Measurements from ENCODE around the gene BTBD10. TPM values are rescaled to one million over a fixed set of nuclear protein-coding genes. Genes with fewer than 3 reads are reported as not detected.

Gene BTBD10
- total and polyA plus RNA-seq, 2 experiments from 2014 or later, result 20.2 to 30.1 TPM

- Histone ChIP-seq H3K4me1 (ENCODE audit: insufficient read depth) (no peaks in the 10 kb centered on the region), H3F3A (replicated peaks; ENCODE audit: low read depth) (no peaks in the 10 kb centered on the region), H3K36me3 (ENCODE audit: insufficient read depth) (no peaks in the 10 kb centered on the region), H3K27me3 (ENCODE audit: insufficient read depth) (no peaks in the 10 kb centered on the region), H4K20me1 (replicated peaks; ENCODE audit: insufficient read depth) (no peaks in the 10 kb centered on the region), H2AFZ (no peak overlapping the region), H3K9me2 (ENCODE audit: insufficient read depth) (no peaks in the 10 kb centered on the region), H3K4me3 (no peak overlapping the region), H3K27ac (ENCODE audit: low read depth) (no peak overlapping the region), H3K79me2 (replicated peaks; ENCODE audit: insufficient read depth) (no peaks in the 10 kb centered on the region), H3K4me2 (no peak overlapping the region)
- Mint-ChIP-seq H3K4me3 (no peak overlapping the region), H3K27me3 (ENCODE audit: insufficient read depth, low read depth, poor library complexity) (peaks cover 7% of the 10 kb centered on the region), H3K27ac (no peak overlapping the region), H3K36me3 (ENCODE audit: low read depth) (no peaks in the 10 kb centered on the region), H3K9me3 (no peaks in the 10 kb centered on the region; the same call in 2 of the 3 replicates), H3K4me1 (peaks cover 8% of the 10 kb centered on the region; the same call in 1 of the 3 replicates)
- ATAC-seq (no peak), DNase-seq (ENCODE audit: low spot score) (no peak)
- TF ChIP-seq EZH2phosphoT487 (IDR thresholded peaks at IDR 0.05; ENCODE audit: unreplicated experiment) (no peak), CTCF (conservative IDR thresholded peaks at IDR 0.05; ENCODE audit: low read depth in 2 of 2) (no peak), ZNF462 (CRISPR knock-in tag; IDR thresholded peaks at IDR 0.05) (no peak), ETS1 (IDR thresholded peaks at IDR 0.05) (no peak), ZNF331 (CRISPR knock-in tag; IDR thresholded peaks at IDR 0.05; ENCODE audit: low read depth) (no peak), STAT1 (IDR thresholded peaks at IDR 0.05; ENCODE audit: unreplicated experiment) (no peak), EZH2 (IDR thresholded peaks at IDR 0.05; ENCODE audit: low read depth, unreplicated experiment) (no peak), CREB1 (CRISPR knock-in tag; IDR thresholded peaks at IDR 0.05; ENCODE audit: low read depth) (no peak), NANOG (IDR thresholded peaks at IDR 0.05; ENCODE audit: borderline replicate concordance) (no peak)
These were observed 114.7 kb downstream of the BTBD10 start for GRCh38 chr11:13348305-13348704.
